PFSK-1 (cell line): Measurements from ENCODE around the gene ARID3A.

Experiments used
- FOXP2 ChIP-seq: optimal IDR thresholded peaks from 2 replicates; pipeline ENCODE3; 2011; ENCODE audit warnings: borderline replicate concordance, control low read depth, inconsistent platforms; ENCODE audit not compliant: insufficient read depth; ENCODE audit errors: extremely low read length, extremely low read depth
- POLR2AphosphoS5 ChIP-seq: IDR thresholded peaks from 2 replicates; pipeline ENCODE4 v1.6.1; 2012; ENCODE audit warnings: low read depth, mild to moderate bottlenecking, control low read depth, low read length, moderate library complexity
- REST ChIP-seq, 2 experiments: IDR thresholded peaks; 2 replicates each; pipeline versions ENCODE4 v1.6.1 to v1.8.0; 2011 to 2012; ENCODE audit warnings: low read depth in 2 of 2, low read length in 2 of 2, control low read depth in 1 of 2, inconsistent platforms in 1 of 2, mild to moderate bottlenecking in 1 of 2, moderate library complexity in 1 of 2; ENCODE audit not compliant: insufficient read depth in 1 of 2
- SIN3A ChIP-seq: IDR thresholded peaks from 2 replicates; pipeline ENCODE4 v1.6.1; 2012; ENCODE audit warnings: mild to moderate bottlenecking, low read length, moderate library complexity, borderline replicate concordance; ENCODE audit not compliant: insufficient read depth
- TAF1 ChIP-seq: IDR thresholded peaks from 2 replicates; pipeline ENCODE4 v1.6.1; 2012; ENCODE audit warnings: low read length, control low read depth, borderline replicate concordance; ENCODE audit not compliant: insufficient read depth

ARID3A gene

DNA sequence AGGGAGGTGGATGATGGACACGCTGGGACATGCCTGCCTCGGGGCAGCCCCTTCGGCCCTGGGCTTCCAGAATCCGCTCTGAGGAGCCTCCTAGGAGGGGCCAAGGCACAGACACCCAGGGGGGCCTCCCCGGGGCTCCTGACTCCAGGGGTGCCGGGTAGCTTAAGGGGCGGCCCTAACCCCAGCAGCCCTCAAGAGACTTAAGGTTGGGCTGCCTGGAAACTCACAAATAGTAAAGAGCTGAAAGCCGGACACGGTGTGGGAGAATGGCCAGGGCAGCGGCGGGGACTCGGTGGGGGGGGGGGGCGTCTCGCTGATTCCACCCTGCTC is 7.7 kb downstream of the ARID3A start:
- TF ChIP-seq SIN3A (no peak), FOXP2 (no peak), POLR2AphosphoS5 (no peak), REST (IDR thresholded peaks at IDR 0.05; ENCODE audit: insufficient read depth in 1 of 2, low read depth in 2 of 2, low read length in 2 of 2) (no peak), TAF1 (no peak)

GRCh38 chr19:934197-934840 is 8.5 kb downstream of the ARID3A start:
- TF ChIP-seq SIN3A = no peak
- no peak for TF ChIP-seq FOXP2
- no peak for TF ChIP-seq REST (IDR thresholded peaks at IDR 0.05; ENCODE audit: insufficient read depth in 1 of 2, low read depth in 2 of 2, low read length in 2 of 2)
- no peak for TF ChIP-seq TAF1
- TF ChIP-seq POLR2AphosphoS5 = no peak

- peak; percentile 46 for TF ChIP-seq FOXP2
- no peak for TF ChIP-seq POLR2AphosphoS5
- TF ChIP-seq SIN3A = no peak
Measured at GRCh38 chr19:934865-935479, 9.1 kb downstream of the ARID3A start.

DNA sequence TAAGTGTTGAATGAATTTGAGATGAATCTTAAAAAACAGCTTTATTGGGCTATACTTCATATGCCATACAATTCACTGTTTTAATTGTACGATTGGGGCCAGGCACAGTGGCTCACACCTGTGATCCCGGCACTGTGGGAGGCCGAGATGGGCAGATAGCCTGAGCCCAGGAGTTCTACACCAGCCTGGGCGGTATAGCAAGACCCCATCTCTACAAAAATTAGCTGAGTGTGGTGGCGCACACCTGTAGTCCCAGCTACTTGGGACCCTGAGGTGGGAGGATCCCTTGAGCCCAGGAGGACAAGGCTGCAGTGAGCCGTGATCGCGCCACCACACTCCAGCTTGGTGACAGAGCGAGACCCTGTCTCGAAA is 10.3 kb downstream of the ARID3A start:
- TF ChIP-seq TAF1 (no peak), SIN3A (no peak), FOXP2 (no peak), POLR2AphosphoS5 (no peak), REST (IDR thresholded peaks at IDR 0.05; ENCODE audit: insufficient read depth in 1 of 2, low read depth in 2 of 2, low read length in 2 of 2) (no peak)

DNA sequence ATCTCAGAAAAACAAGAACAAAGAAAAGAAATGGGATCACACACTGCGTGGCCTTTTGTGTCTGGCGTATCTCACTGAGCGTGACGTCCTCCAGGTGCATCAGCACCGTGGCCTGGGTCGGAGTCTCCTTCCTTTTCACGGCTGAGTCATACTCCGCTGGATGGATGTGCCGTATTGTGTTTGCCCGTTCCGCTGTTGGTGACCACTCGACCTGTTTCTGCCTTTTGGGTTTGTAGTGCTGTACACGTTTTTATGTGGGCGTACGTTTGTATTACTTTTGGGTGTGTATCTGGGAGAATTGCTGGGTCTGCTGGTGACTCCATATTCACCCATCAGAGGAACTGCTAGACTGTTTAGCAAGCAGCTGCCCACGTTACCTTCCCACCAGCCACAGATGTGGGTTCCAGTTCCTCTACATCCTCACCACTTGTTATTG is 11.4 kb downstream of the ARID3A start:
- TF ChIP-seq POLR2AphosphoS5 (no peak), TAF1 (no peak)

DNA sequence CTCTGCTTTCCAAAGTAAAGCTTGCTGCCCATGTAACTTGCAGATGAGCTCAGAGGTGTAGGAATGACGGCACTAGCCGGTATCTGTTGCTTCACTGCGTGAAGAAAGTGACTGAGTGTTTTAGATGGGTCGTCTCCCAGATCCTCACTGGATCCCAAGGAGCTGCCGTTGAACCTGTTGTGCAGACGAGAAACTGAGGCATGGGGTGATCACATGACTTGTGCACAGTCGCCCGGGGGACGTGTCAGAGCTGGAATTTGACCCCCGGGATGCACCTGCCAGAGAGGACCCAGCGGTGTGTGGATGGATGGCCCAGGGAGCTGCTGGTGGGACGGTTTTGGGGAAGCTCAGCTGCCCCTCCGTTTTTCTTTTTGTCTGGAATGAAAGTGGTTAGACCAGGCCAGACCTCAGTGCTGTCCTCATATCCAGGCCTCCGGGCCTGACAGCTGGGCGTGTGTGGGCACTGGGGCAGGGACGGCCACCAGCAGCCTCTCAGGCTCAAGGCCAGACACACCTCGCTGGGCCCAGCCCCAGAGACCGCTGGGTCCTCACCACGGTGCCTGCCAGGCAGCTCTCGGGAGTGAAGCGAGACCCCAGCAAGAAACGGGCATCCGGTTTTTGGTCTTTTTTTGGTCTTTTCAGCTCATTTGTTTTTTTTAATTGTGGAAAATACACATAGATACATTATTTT is 12.5 kb downstream of the ARID3A start:
- no peak for TF ChIP-seq TAF1
- no peak for TF ChIP-seq POLR2AphosphoS5
- TF ChIP-seq SIN3A = no peak
- no peak for TF ChIP-seq FOXP2
